Fibroblast of lung (primary cell): ENCODE results near the gene MBD6. TPM values are rescaled to one million over a fixed set of nuclear protein-coding genes. Genes with fewer than 3 reads are reported as not detected.

Source experiments
- DNase-seq, 2 donors: peaks; one replicate each; pipeline versions ENCODE4 v3.0.0 to v3.0.0-alpha.2; 2010; ENCODE audit warnings: low read depth in 2 of 2
- H2AFZ ChIP-seq: 2 replicates; pipeline ENCODE4 v1.5.1; 2012; ENCODE audit warnings: low read length, control low read depth, inconsistent platforms
- H3K27ac ChIP-seq: 2 replicates; pipeline ENCODE4 v1.5.1; 2011; ENCODE audit warnings: low read length, control low read depth; ENCODE audit not compliant: insufficient read depth
- H3K27me3 ChIP-seq: 2 replicates; pipeline ENCODE4 v1.5.1; 2011; ENCODE audit warnings: mild to moderate bottlenecking, low read length; ENCODE audit not compliant: control insufficient read depth, insufficient read depth
- H3K36me3 ChIP-seq: 2 replicates; pipeline ENCODE4 v1.5.1; 2011; ENCODE audit warnings: low read length; ENCODE audit not compliant: control insufficient read depth, insufficient read depth
- H3K4me1 ChIP-seq: 2 replicates; pipeline ENCODE4 v1.5.1; 2011; ENCODE audit warnings: low read length; ENCODE audit not compliant: control insufficient read depth, insufficient read depth; ENCODE audit errors: extremely low read depth
- H3K4me2 ChIP-seq: 2 replicates; pipeline ENCODE4 v1.5.1; 2011; ENCODE audit warnings: low read length, control low read depth; ENCODE audit not compliant: insufficient read depth; ENCODE audit errors: extremely low read depth
- H3K4me3 ChIP-seq, 4 experiments: fragments of 200-600 bp in 1 of 4; sonication (generic) in 1 of 4; replicated peaks in 1 of 4; 2 replicates each; pipeline ENCODE4 v1.5.1; 2011 to 2016; ENCODE audit warnings: low read length in 4 of 4, low read depth in 3 of 4, mild to moderate bottlenecking in 3 of 4, control low read depth in 2 of 4, inconsistent platforms in 1 of 4, mixed read lengths in 1 of 4; ENCODE audit not compliant: insufficient read depth in 1 of 4; ENCODE audit errors: control extremely low read depth in 1 of 4
- H3K79me2 ChIP-seq: 2 replicates; pipeline ENCODE4 v1.5.1; 2012; ENCODE audit warnings: mild to moderate bottlenecking, low read length, inconsistent platforms; ENCODE audit not compliant: control insufficient read depth, insufficient read depth
- H3K9ac ChIP-seq: 2 replicates; pipeline ENCODE4 v1.5.1; 2011; ENCODE audit warnings: mild to moderate bottlenecking, low read length, control low read depth; ENCODE audit not compliant: insufficient read depth
- H3K9me3 ChIP-seq: 2 replicates; pipeline ENCODE4 v1.5.1; 2012; ENCODE audit warnings: low read depth, low read length; ENCODE audit not compliant: control insufficient read depth, insufficient read depth
- H4K20me1 ChIP-seq: 2 replicates; pipeline ENCODE4 v1.5.1; 2011; ENCODE audit warnings: low read length; ENCODE audit not compliant: control insufficient read depth, insufficient read depth; ENCODE audit errors: extremely low read depth
- EZH2 ChIP-seq: IDR thresholded peaks from 2 replicates; pipeline ENCODE4 v1.5.1; 2012; ENCODE audit warnings: low read length, control low read depth, mild to moderate bottlenecking; ENCODE audit errors: missing control alignments
- polyA plus RNA-seq, 2 donors: library from polyadenylated mRNA; depleted of rRNA in 1 of 2; stranded (reverse) in 1 of 2; unstranded in 1 of 2; fragments of >200 nt; gene quantifications; 2 replicates each; pipeline ENCODE4 v1.2.1, GENCODE V29; 2011 to 2012; ENCODE audit warnings: missing spikeins in 1 of 2
- total RNA-seq: library from RNA; depleted of rRNA; stranded (reverse); fragments of >200 nt; gene quantifications from 2 replicates; pipeline ENCODE4 v1.2.1, GENCODE V29; 2014
- TF ChIP-seq, protein P1 (sequence below), 2 donors: IDR thresholded peaks in 1 of 2; conservative IDR thresholded peaks in 1 of 2; 1 replicate in 1 of 2; 2 replicates in 1 of 2; pipeline ENCODE4 v1.5.1; 2011 to 2012; ENCODE audit warnings: low read length in 2 of 2, control low read depth in 1 of 2, inconsistent platforms in 1 of 2, low read depth in 1 of 2, mild to moderate bottlenecking in 1 of 2

The MBD6 gene
- total and polyA plus RNA-seq, 2 donors (not counting 1 experiment from before 2014, with no cell fraction given) = 3.0 to 7.1 TPM

DNA sequence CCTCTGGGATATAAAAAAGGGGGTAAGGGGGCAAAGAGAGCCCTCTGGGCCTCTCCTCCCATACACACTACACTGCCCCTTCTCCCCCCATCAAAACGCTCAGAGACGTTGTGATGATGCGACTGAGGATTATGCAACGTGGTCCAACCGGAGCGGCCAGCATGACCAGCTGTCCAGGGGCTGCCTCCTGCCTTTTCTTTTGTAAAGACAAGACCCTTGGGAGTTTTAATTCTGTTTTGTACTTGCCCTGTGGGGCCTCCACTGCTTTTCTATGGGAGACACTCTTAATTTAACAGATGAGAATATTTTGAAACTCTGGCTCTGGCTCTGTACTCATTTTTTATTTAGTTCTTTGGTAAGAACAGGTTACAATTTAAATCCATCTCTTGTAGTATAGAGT is 7.2 kb downstream of the MBD6 start:
- H3K36me3 ChIP-seq = peaks cover 25% of the 10 kb centered on the region
- no peaks in the 10 kb centered on the region for H3K27me3 ChIP-seq
- no peak overlapping the region for H3K4me3 ChIP-seq
- no peaks in the 10 kb centered on the region for H3K9me3 ChIP-seq
- H3K4me2 ChIP-seq = no peak overlapping the region
- DNase-seq = no peak
- no peaks in the 10 kb centered on the region for H4K20me1 ChIP-seq
- TF ChIP-seq, protein P1, sequence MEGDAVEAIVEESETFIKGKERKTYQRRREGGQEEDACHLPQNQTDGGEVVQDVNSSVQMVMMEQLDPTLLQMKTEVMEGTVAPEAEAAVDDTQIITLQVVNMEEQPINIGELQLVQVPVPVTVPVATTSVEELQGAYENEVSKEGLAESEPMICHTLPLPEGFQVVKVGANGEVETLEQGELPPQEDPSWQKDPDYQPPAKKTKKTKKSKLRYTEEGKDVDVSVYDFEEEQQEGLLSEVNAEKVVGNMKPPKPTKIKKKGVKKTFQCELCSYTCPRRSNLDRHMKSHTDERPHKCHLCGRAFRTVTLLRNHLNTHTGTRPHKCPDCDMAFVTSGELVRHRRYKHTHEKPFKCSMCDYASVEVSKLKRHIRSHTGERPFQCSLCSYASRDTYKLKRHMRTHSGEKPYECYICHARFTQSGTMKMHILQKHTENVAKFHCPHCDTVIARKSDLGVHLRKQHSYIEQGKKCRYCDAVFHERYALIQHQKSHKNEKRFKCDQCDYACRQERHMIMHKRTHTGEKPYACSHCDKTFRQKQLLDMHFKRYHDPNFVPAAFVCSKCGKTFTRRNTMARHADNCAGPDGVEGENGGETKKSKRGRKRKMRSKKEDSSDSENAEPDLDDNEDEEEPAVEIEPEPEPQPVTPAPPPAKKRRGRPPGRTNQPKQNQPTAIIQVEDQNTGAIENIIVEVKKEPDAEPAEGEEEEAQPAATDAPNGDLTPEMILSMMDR (conservative IDR thresholded peaks at IDR 0.05 in 1 of 2, IDR thresholded peaks at IDR 0.05 in 1 of 2; ENCODE audit: low read depth in 1 of 2, low read length in 2 of 2) = no peak
- no peak for TF ChIP-seq EZH2
- peaks cover 4% of the 10 kb centered on the region for H3K79me2 ChIP-seq
- no peak overlapping the region for H3K27ac ChIP-seq
- no peak overlapping the region for H2AFZ ChIP-seq
- H3K9ac ChIP-seq = no peak overlapping the region
- H3K4me1 ChIP-seq = no peaks in the 10 kb centered on the region

DNA sequence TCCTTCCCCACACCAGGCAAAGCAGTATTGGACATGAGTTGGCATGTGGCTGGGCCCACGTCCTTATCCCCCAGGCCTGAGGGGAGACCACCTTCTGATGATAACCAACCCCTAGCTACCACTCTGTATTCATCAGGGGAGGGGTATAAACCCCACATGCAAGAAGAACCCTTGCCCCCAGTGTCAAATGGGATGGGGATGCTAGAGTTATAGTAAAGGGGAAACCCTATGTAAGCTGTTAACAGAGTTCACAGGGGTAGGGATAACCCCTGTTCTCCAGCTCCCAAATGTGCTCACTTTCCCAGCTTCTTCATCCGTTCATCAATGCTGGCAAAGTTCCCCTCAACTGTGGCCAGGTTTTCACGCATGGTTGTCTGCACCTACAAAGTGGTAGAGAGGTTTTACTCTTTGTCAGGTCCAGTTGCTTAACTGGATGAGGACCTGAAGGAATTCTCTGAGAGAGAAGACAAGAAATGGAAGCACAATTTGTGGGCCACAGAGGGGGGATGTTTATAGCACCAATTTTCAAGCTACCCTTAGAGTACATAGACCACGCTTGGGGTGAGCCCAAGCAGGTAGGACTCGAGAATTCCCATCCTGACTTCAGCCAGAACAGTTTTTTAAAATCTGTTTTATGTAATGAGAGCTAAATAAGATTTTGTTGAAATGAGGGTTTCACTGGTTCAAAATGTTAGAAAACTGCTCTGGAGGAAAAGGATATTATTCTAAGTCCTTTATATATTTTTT is 7.9 kb downstream of the MBD6 start:
- Histone ChIP-seq H3K27me3 (no peaks in the 10 kb centered on the region), H2AFZ (no peak overlapping the region), H3K27ac (no peak overlapping the region), H3K4me3 (no peak overlapping the region), H3K9ac (no peak overlapping the region), H4K20me1 (no peaks in the 10 kb centered on the region), H3K36me3 (peaks cover 26% of the 10 kb centered on the region), H3K4me1 (no peaks in the 10 kb centered on the region), H3K79me2 (no peaks in the 10 kb centered on the region), H3K9me3 (no peaks in the 10 kb centered on the region), H3K4me2 (no peak overlapping the region)
- TF ChIP-seq, protein P1 (conservative IDR thresholded peaks at IDR 0.05 in 1 of 2, IDR thresholded peaks at IDR 0.05 in 1 of 2; ENCODE audit: low read depth in 1 of 2, low read length in 2 of 2) = no peak
- no peak for TF ChIP-seq EZH2
- no peak for DNase-seq

DNA sequence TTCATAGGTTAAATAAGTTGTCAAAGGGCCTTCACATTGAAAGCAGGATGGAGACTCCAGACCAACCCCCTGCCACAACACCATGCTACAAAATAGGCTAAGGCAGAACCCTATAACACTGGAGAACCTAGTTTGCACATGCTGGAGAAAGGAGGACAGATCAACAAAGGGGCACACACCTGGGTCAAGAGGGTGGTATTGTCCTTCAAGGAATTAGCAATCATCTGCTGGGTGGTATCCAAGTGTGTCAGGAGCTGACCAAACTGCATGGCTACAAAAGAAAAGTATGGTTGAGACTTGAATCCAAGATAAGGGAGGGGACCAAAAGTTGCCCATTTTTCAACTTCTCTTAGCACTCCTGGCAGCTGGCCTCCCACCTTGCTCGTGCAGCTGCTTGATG is 9.2 kb downstream of the MBD6 start:
- Histone ChIP-seq H3K4me3 (no peak overlapping the region), H4K20me1 (no peaks in the 10 kb centered on the region), H3K9ac (no peak overlapping the region), H3K27ac (no peak overlapping the region), H3K9me3 (no peaks in the 10 kb centered on the region), H3K27me3 (no peaks in the 10 kb centered on the region), H3K36me3 (peaks cover 26% of the 10 kb centered on the region), H3K4me2 (no peak overlapping the region), H2AFZ (no peak overlapping the region), H3K79me2 (no peaks in the 10 kb centered on the region), H3K4me1 (no peaks in the 10 kb centered on the region)
- DNase-seq = no peak
- no peak for TF ChIP-seq EZH2
